ENCODE data around the gene SPATS2. TPM values are rescaled to one million over a fixed set of nuclear protein-coding genes. Genes with fewer than 3 reads are reported as not detected.

SPATS2 gene
- total RNA-seq, 1 donor from 2014 or later: 49.5 TPM

GRCh38 chr12:49501895-49502294 lies 134.6 kb downstream of the SPATS2 start:
- Histone ChIP-seq H3K9ac (no peak overlapping the region), H2AFZ (replicated peaks) (no peak overlapping the region), H3K27ac (no peak overlapping the region), H3K9me3 (ENCODE audit: low read depth) (no peaks in the 10 kb centered on the region), H4K20me1 (ENCODE audit: low read depth) (no peaks in the 10 kb centered on the region), H3K4me1 (no peaks in the 10 kb centered on the region), H3K4me3 (no peak overlapping the region), H3K79me2 (ENCODE audit: low read depth) (no peaks in the 10 kb centered on the region), H3F3A (ENCODE audit: low read depth) (peaks cover 12% of the 10 kb centered on the region), H3K36me3 (peaks cover 8% of the 10 kb centered on the region), H3K4me2 (no peak overlapping the region), H3K27me3 (no peaks in the 10 kb centered on the region)
- Mint-ChIP-seq H3K36me3 (peaks cover 13% of the 10 kb centered on the region), H3K27ac (no peak overlapping the region), H3K27me3 (ENCODE audit: insufficient read depth, low read depth) (no peaks in the 10 kb centered on the region), H3K4me3 (no peak overlapping the region), H3K9me3 (no peaks in the 10 kb centered on the region), H3K4me1 (no peaks in the 10 kb centered on the region)
- no peak for DNase-seq (ENCODE audit: low spot score)
- TF ChIP-seq EZH2phosphoT487 (IDR thresholded peaks at IDR 0.05) (no peak), EZH2 (IDR thresholded peaks at IDR 0.05) (no peak), CTCF (IDR thresholded peaks at IDR 0.05) (no peak)

GRCh38 chr12:49502590-49502989 lies 135.3 kb downstream of the SPATS2 start:
- H3K4me3 Mint-ChIP-seq: no peak overlapping the region
- no peak for TF ChIP-seq CTCF (IDR thresholded peaks at IDR 0.05)
- TF ChIP-seq EZH2phosphoT487 (IDR thresholded peaks at IDR 0.05): no peak
- TF ChIP-seq EZH2 (IDR thresholded peaks at IDR 0.05): no peak
- DNase-seq (ENCODE audit: low spot score): no peak
- no peak overlapping the region for H3K9ac ChIP-seq
- H4K20me1 ChIP-seq (ENCODE audit: low read depth): no peaks in the 10 kb centered on the region
- no peak overlapping the region for H3K4me3 ChIP-seq
- H3K27ac Mint-ChIP-seq: no peak overlapping the region
- no peaks in the 10 kb centered on the region for H3K27me3 Mint-ChIP-seq (ENCODE audit: insufficient read depth, low read depth)
- no peak overlapping the region for H2AFZ ChIP-seq (replicated peaks)
- no peaks in the 10 kb centered on the region for H3K4me1 Mint-ChIP-seq
- no peaks in the 10 kb centered on the region for H3K79me2 ChIP-seq (ENCODE audit: low read depth)
- H3K36me3 Mint-ChIP-seq: peaks cover 14% of the 10 kb centered on the region
- no peaks in the 10 kb centered on the region for H3K27me3 ChIP-seq
- peaks cover 12% of the 10 kb centered on the region for H3F3A ChIP-seq (ENCODE audit: low read depth)
- no peak overlapping the region for H3K27ac ChIP-seq
- no peak overlapping the region for H3K4me2 ChIP-seq
- H3K4me1 ChIP-seq: no peaks in the 10 kb centered on the region
- no peaks in the 10 kb centered on the region for H3K9me3 ChIP-seq (ENCODE audit: low read depth)
- H3K9me3 Mint-ChIP-seq: no peaks in the 10 kb centered on the region
- peaks cover 8% of the 10 kb centered on the region for H3K36me3 ChIP-seq

GRCh38 chr12:49503674-49504180 lies 136.5 kb downstream of the SPATS2 start:
- Histone ChIP-seq H3K9ac (no peak overlapping the region), H4K20me1 (ENCODE audit: low read depth) (no peaks in the 10 kb centered on the region), H3K27ac (peak overlapping the region; percentile 16), H3K36me3 (peaks cover 8% of the 10 kb centered on the region), H3K4me1 (no peaks in the 10 kb centered on the region), H3K9me3 (ENCODE audit: low read depth) (no peaks in the 10 kb centered on the region), H3K79me2 (ENCODE audit: low read depth) (no peaks in the 10 kb centered on the region), H3K4me2 (no peak overlapping the region), H3K27me3 (no peaks in the 10 kb centered on the region), H3K4me3 (no peak overlapping the region), H3F3A (ENCODE audit: low read depth) (peaks cover 12% of the 10 kb centered on the region), H2AFZ (replicated peaks) (no peak overlapping the region)
- TF ChIP-seq CTCF (IDR thresholded peaks at IDR 0.05): no peak
- no peak for TF ChIP-seq EZH2phosphoT487 (IDR thresholded peaks at IDR 0.05)
- no peak for TF ChIP-seq EZH2 (IDR thresholded peaks at IDR 0.05)
- no peak overlapping the region for H3K4me3 Mint-ChIP-seq
- H3K27me3 Mint-ChIP-seq (ENCODE audit: insufficient read depth, low read depth): no peaks in the 10 kb centered on the region
- H3K4me1 Mint-ChIP-seq: no peaks in the 10 kb centered on the region
- DNase-seq (ENCODE audit: low spot score): no peak
- H3K27ac Mint-ChIP-seq: no peak overlapping the region
- H3K9me3 Mint-ChIP-seq: no peaks in the 10 kb centered on the region
- peaks cover 13% of the 10 kb centered on the region for H3K36me3 Mint-ChIP-seq
